Type B pancreatic cell (in vitro differentiated cells): ENCODE results near the gene RGS10. TPM values are rescaled to one million over a fixed set of nuclear protein-coding genes. Genes with fewer than 3 reads are reported as not detected.

Experiments
- DNase-seq: peaks from one replicate; pipeline ENCODE4 v3.0.0; 2021; ENCODE audit warnings: mixed read lengths; ENCODE audit not compliant: unreplicated experiment; ENCODE audit errors: extremely low spot score
- H3K27ac Mint-ChIP-seq: 2 replicates; pipeline ENCODE4 v1.8.0; 2021; ENCODE audit warnings: mild to moderate bottlenecking, mixed read lengths
- H3K27me3 Mint-ChIP-seq: 2 replicates; pipeline ENCODE4 v1.8.0; 2021; ENCODE audit warnings: mixed read lengths
- H3K36me3 Mint-ChIP-seq: 2 replicates; pipeline ENCODE4 v1.8.0; 2021; ENCODE audit warnings: mixed read lengths
- H3K4me1 Mint-ChIP-seq: one replicate; pipeline ENCODE4 v1.8.0; 2021; ENCODE audit warnings: mixed read lengths; ENCODE audit not compliant: unreplicated experiment
- H3K4me3 Mint-ChIP-seq: 2 replicates; pipeline ENCODE4 v1.8.0; 2021; ENCODE audit warnings: mild to moderate bottlenecking, mixed read lengths
- H3K9me3 Mint-ChIP-seq: 2 replicates; pipeline ENCODE4 v1.8.0; 2021; ENCODE audit warnings: mixed read lengths
- CTCF ChIP-seq: fragments of 200-600 bp; sonication (generic); conservative IDR thresholded peaks from 2 replicates; pipeline ENCODE4 v1.5.0; 2021; ENCODE audit warnings: antibody characterized with exemption, mild to moderate bottlenecking
- total RNA-seq: library from RNA; stranded (reverse); gene quantifications from 2 replicates; pipeline ENCODE4 v1.2.1, GENCODE V29; 2021; ENCODE audit warnings: low replicate concordance

The RGS10 gene
- total RNA-seq, 1 donor from 2014 or later = 10.2 TPM

GRCh38 chr10:119460369-119461195, 81.9 kb downstream of the RGS10 start:
- Mint-ChIP-seq H3K27me3 (peaks cover 7% of the 10 kb centered on the region), H3K9me3 (peaks cover 7% of the 10 kb centered on the region), H3K4me1 (no peaks in the 10 kb centered on the region), H3K27ac (peak overlapping the region; percentile 82), H3K36me3 (peaks cover 3% of the 10 kb centered on the region), H3K4me3 (no peak overlapping the region)
- TF ChIP-seq CTCF = no peak
- DNase-seq = no peak

GRCh38 chr10:119459681-119460340, 82.7 kb downstream of the RGS10 start:
- Mint-ChIP-seq H3K27me3 (no peaks in the 10 kb centered on the region), H3K27ac (no peak overlapping the region), H3K4me3 (no peak overlapping the region), H3K36me3 (peaks cover 3% of the 10 kb centered on the region), H3K4me1 (no peaks in the 10 kb centered on the region), H3K9me3 (peaks cover 7% of the 10 kb centered on the region)
- no peak for DNase-seq
- no peak for TF ChIP-seq CTCF

- no peak overlapping the region for H3K27ac Mint-ChIP-seq
- TF ChIP-seq CTCF = no peak
- peaks cover 3% of the 10 kb centered on the region for H3K36me3 Mint-ChIP-seq
- H3K4me3 Mint-ChIP-seq = no peak overlapping the region
- H3K9me3 Mint-ChIP-seq = peaks cover 7% of the 10 kb centered on the region
- DNase-seq = no peak
- H3K27me3 Mint-ChIP-seq = no peaks in the 10 kb centered on the region
- H3K4me1 Mint-ChIP-seq = no peaks in the 10 kb centered on the region
Measured at GRCh38 chr10:119457966-119458766, 84.4 kb downstream of the RGS10 start.

- H3K9me3 Mint-ChIP-seq = no peaks in the 10 kb centered on the region
- TF ChIP-seq CTCF = no peak
- DNase-seq = no peak
- H3K36me3 Mint-ChIP-seq = no peaks in the 10 kb centered on the region
- no peak overlapping the region for H3K4me3 Mint-ChIP-seq
- no peaks in the 10 kb centered on the region for H3K4me1 Mint-ChIP-seq
- H3K27me3 Mint-ChIP-seq = no peaks in the 10 kb centered on the region
- no peak overlapping the region for H3K27ac Mint-ChIP-seq
Measured at GRCh38 chr10:119456435-119456810, 86.1 kb downstream of the RGS10 start.

- no peak for TF ChIP-seq CTCF
Measured at GRCh38 chr10:119455609-119456434, 86.7 kb downstream of the RGS10 start.

More at GRCh38 chr10:119455609-119456434, 86.7 kb downstream of the RGS10 start:
- no peak overlapping the region for H3K27ac Mint-ChIP-seq
- H3K4me1 Mint-ChIP-seq = no peaks in the 10 kb centered on the region
- no peak for DNase-seq
- H3K9me3 Mint-ChIP-seq = no peaks in the 10 kb centered on the region
- H3K36me3 Mint-ChIP-seq = no peaks in the 10 kb centered on the region
- H3K27me3 Mint-ChIP-seq = no peaks in the 10 kb centered on the region
- no peak overlapping the region for H3K4me3 Mint-ChIP-seq
